Trophoblast cell (in vitro differentiated cells and primary cell): ENCODE results near the gene ATP5F1C.
"Not testable (repeated sequence)": the region's sequence is repeated elsewhere in the genome, so short reads cannot be mapped to it uniquely, and the experiment has no call there.

Source experiments
- DNase-seq, 2 donors: peaks; one replicate each; pipeline ENCODE4 v3.0.0-alpha.2; 2016
- H2AFZ ChIP-seq: 2 replicates; pipeline ENCODE4 v1.6.1; 2013; ENCODE audit warnings: low read length, moderate library complexity, mild to moderate bottlenecking; ENCODE audit not compliant: insufficient read depth, poor library complexity
- H2AK5ac ChIP-seq: 2 replicates; pipeline ENCODE4 v1.6.1; 2013; ENCODE audit warnings: mild to moderate bottlenecking, low read length
- H2BK120ac ChIP-seq: 2 replicates; pipeline ENCODE4 v1.6.1; 2013; ENCODE audit warnings: low read length, mild to moderate bottlenecking, moderate library complexity; ENCODE audit not compliant: insufficient read depth, poor library complexity
- H2BK12ac ChIP-seq: 2 replicates; pipeline ENCODE4 v1.6.1; 2013; ENCODE audit warnings: mild to moderate bottlenecking, low read length, moderate library complexity
- H2BK5ac ChIP-seq: 2 replicates; pipeline ENCODE4 v1.6.1; 2013; ENCODE audit warnings: low read length, low read depth, moderate library complexity, mild to moderate bottlenecking; ENCODE audit not compliant: poor library complexity
- H3K14ac ChIP-seq: 2 replicates; pipeline ENCODE4 v1.6.1; 2013; ENCODE audit warnings: mild to moderate bottlenecking, low read length
- H3K18ac ChIP-seq: 2 replicates; pipeline ENCODE4 v1.6.1; 2013; ENCODE audit warnings: mild to moderate bottlenecking, low read length
- H3K23ac ChIP-seq: 2 replicates; pipeline ENCODE4 v1.6.1; 2013; ENCODE audit warnings: low read length
- H3K27ac ChIP-seq: 2 replicates; pipeline ENCODE4 v1.5.1; 2013; ENCODE audit warnings: low read depth, mild to moderate bottlenecking, inconsistent platforms, low read length, moderate library complexity
- H3K27me3 ChIP-seq: 2 replicates; pipeline ENCODE4 v1.6.1; 2013; ENCODE audit warnings: inconsistent platforms, mild to moderate bottlenecking, low read length, moderate library complexity; ENCODE audit not compliant: insufficient read depth
- H3K36me3 ChIP-seq, 2 experiments: 1 replicate in 1 of 2; 2 replicates in 1 of 2; pipeline ENCODE4 v1.6.1; 2013; ENCODE audit warnings: low read length in 2 of 2, mild to moderate bottlenecking in 2 of 2, moderate library complexity in 1 of 2; ENCODE audit not compliant: insufficient read depth in 2 of 2, control insufficient read depth in 1 of 2
- H3K4ac ChIP-seq: 2 replicates; pipeline ENCODE4 v1.6.1; 2013; ENCODE audit warnings: low read depth, mild to moderate bottlenecking, low read length, moderate library complexity
- H3K4me1 ChIP-seq, 2 experiments: 1 replicate in 1 of 2; 2 replicates in 1 of 2; pipeline ENCODE4 v1.6.1; 2013; ENCODE audit warnings: low read length in 2 of 2, mild to moderate bottlenecking in 2 of 2, moderate library complexity in 1 of 2; ENCODE audit not compliant: insufficient read depth in 2 of 2, control insufficient read depth in 1 of 2
- H3K4me2 ChIP-seq: 2 replicates; pipeline ENCODE4 v1.6.1; 2013; ENCODE audit warnings: inconsistent platforms, mild to moderate bottlenecking, low read length, moderate library complexity
- H3K4me3 ChIP-seq: 2 replicates; pipeline ENCODE4 v1.5.1; 2013; ENCODE audit warnings: mild to moderate bottlenecking, low read depth, low read length, inconsistent platforms
- H3K79me1 ChIP-seq: one replicate; pipeline ENCODE4 v1.6.1; 2013; ENCODE audit warnings: low read length
- H3K79me2 ChIP-seq: 2 replicates; pipeline ENCODE4 v1.6.1; 2013; ENCODE audit warnings: low read length, mild to moderate bottlenecking; ENCODE audit not compliant: control insufficient read depth, insufficient read depth, poor library complexity
- H3K9ac ChIP-seq: 2 replicates; pipeline ENCODE4 v1.6.1; 2013; ENCODE audit warnings: mild to moderate bottlenecking, low read length
- H3K9me3 ChIP-seq: 2 replicates; pipeline ENCODE4 v1.6.1; 2013; ENCODE audit warnings: low read depth, mild to moderate bottlenecking, control low read depth, inconsistent platforms, low read length; ENCODE audit not compliant: insufficient read depth
- H4K12ac ChIP-seq: 2 replicates; pipeline ENCODE4 v1.6.1; 2013; ENCODE audit warnings: low read depth, mild to moderate bottlenecking, low read length, moderate library complexity
- H4K8ac ChIP-seq: 2 replicates; pipeline ENCODE4 v1.6.1; 2013; ENCODE audit warnings: low read depth, mild to moderate bottlenecking, low read length, moderate library complexity
- H4K91ac ChIP-seq: one replicate; pipeline ENCODE4 v1.6.1; 2013; ENCODE audit warnings: low read depth, mild to moderate bottlenecking, low read length, moderate library complexity
- WGBS: extraction: QIAGEN DNeasy Blood & Tissue Kit; methylation state at CpG from one replicate; pipeline ENCODE4 v1.1.7; 2013; ENCODE audit warnings: missing lambda C conversion rate; ENCODE audit not compliant: insufficient read length, insufficient coverage; ENCODE audit errors: extremely low coverage; 5-methylcytosine and 5-hydroxymethylcytosine counted together

The ATP5F1C gene

DNA sequence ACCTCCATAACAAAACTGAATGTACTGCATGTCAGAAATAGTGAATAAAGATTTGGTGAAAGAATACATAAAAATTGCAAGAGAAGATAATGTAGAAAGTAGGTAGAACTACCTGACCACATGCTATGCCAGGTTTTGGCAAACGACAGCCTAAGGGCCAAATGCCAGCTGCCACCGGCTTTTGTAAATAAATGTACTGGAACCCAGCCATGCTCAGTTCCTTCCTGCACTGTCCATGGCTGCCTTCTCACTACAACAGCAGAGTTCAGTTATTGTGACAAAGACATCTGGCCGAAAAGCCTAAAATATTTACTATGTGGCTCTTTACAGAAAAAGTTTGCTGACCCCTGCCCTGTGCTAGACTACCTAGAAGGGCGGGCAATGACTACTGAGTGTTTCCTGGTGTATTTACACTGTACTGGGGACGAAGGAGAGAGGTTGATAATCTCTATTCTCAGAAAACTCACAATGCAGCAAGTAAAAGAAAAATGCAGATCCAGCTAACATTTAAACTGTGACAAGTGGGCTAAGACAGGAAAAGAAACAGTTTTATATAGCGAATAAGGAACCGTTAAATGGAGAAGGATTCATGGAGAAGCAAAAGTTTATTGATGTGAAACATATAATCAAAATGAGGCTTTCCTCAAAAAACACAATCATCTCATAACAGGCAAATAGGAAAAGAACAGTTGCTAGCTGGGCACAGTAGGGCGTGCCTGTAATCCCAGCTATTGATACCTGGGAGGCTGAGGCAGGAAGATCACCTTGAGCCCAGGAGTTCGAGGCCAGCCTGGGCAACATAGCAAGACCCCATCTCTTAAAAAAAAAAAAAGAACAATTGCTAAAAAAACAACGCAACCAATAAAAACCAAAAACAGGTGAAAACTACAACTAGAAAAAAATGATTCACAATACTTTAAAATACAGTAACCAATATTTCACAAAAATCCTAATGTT lies 13.9 kb upstream of the ATP5F1C start:
- H3K4me1 ChIP-seq, result no peaks in the 10 kb centered on the region
- no peak overlapping the region for H4K12ac ChIP-seq
- no peak for DNase-seq
- H4K91ac ChIP-seq, result no peak overlapping the region
- no peaks in the 10 kb centered on the region for H3K27me3 ChIP-seq
- H2AFZ ChIP-seq, result no peak overlapping the region
- H2BK5ac ChIP-seq, result no peak overlapping the region
- no peak overlapping the region for H3K4me2 ChIP-seq
- no peak overlapping the region for H3K18ac ChIP-seq
- H3K36me3 ChIP-seq, result peaks cover 32 to 39% of the 10 kb centered on the region in 2 experiments
- no peak overlapping the region for H4K8ac ChIP-seq
- no peak overlapping the region for H2AK5ac ChIP-seq
- no CpG with 5 or more reads among the region's 10 CpGs for WGBS
- H3K14ac ChIP-seq, result no peak overlapping the region
- H3K9ac ChIP-seq, result no peak overlapping the region
- no peak overlapping the region for H2BK120ac ChIP-seq
- no peak overlapping the region for H2BK12ac ChIP-seq
- no peaks in the 10 kb centered on the region for H3K79me2 ChIP-seq
- no peak overlapping the region for H3K4me3 ChIP-seq
- no peak overlapping the region for H3K4ac ChIP-seq
- H3K23ac ChIP-seq, result no peak overlapping the region
- no peaks in the 10 kb centered on the region for H3K9me3 ChIP-seq
- H3K27ac ChIP-seq, result no peak overlapping the region
- H3K79me1 ChIP-seq, result no peaks in the 10 kb centered on the region

DNA sequence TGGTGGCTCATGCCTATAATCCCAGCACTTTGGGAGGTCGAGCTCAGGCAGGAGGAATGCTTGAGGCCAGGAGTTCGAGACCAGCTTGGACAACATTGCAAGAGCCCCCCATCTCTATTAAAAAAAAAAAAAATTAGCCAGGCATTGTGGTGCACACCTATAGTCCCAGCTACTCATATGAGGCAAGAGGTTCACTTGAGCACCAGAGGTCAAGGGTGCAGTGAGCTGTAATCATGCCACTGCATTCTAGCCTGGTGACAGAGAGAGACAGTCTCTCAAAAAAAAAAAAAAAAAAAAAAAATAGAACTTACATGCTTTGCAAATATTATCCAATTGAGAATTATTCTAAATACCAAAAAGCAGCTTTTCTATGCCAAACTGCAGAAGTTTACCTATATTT lies 11.2 kb upstream of the ATP5F1C start:
- Histone ChIP-seq H4K12ac (no peak overlapping the region), H3K23ac (no peak overlapping the region), H3K4me3 (no peak overlapping the region), H2BK5ac (no peak overlapping the region), H4K91ac (no peak overlapping the region), H2BK120ac (no peak overlapping the region), H3K4me1 (no peaks in the 10 kb centered on the region), H3K4me2 (no peak overlapping the region), H3K27me3 (no peaks in the 10 kb centered on the region), H3K9me3 (no peaks in the 10 kb centered on the region), H3K9ac (no peak overlapping the region), H2BK12ac (no peak overlapping the region), H3K27ac (no peak overlapping the region), H3K79me2 (no peaks in the 10 kb centered on the region), H2AFZ (no peak overlapping the region), H3K36me3 (peaks cover 30 to 39% of the 10 kb centered on the region in 2 experiments), H3K14ac (no peak overlapping the region), H3K79me1 (no peaks in the 10 kb centered on the region), H3K18ac (no peak overlapping the region), H3K4ac (no peak overlapping the region), H2AK5ac (no peak overlapping the region), H4K8ac (no peak overlapping the region)
- DNase-seq, result no peak
- WGBS, result no CpG with 5 or more reads among the region's 2 CpGs

DNA sequence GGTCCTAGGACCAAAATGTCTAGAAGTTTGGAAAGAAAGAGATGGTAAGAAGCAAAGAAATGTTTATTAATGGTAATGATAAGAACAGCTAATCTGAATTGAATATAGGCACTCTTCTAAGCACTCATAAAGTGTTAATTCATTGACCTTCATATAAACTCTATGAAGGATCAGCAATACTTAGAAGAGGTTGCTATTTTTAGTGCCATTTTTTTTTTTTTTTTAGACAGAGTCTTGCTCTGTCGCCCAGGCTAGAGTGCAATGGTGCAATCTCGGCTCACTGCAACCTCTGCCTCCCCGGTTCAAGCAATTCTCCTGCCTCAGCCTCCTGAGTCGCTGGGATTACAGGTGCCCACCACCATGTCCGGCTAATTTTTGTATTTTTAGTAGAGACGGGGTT lies 5.8 kb upstream of the ATP5F1C start:
- H2AFZ ChIP-seq, H3K79me1 ChIP-seq, H3K27me3 ChIP-seq, DNase-seq, H3K4me1 ChIP-seq, H3K27ac ChIP-seq, H4K12ac ChIP-seq, H3K4ac ChIP-seq, H3K23ac ChIP-seq, H3K4me3 ChIP-seq, H3K9me3 ChIP-seq, H3K18ac ChIP-seq, H3K79me2 ChIP-seq, H2AK5ac ChIP-seq, H2BK5ac ChIP-seq, H3K9ac ChIP-seq, H4K91ac ChIP-seq, H3K14ac ChIP-seq, H3K4me2 ChIP-seq, H2BK120ac ChIP-seq, H4K8ac ChIP-seq, H2BK12ac ChIP-seq: not testable (repeated sequence)
- no CpG with 5 or more reads among the region's 6 CpGs for WGBS
- H3K36me3 ChIP-seq, result peaks cover 17 to 22% of the 10 kb centered on the region in 2 experiments

DNA sequence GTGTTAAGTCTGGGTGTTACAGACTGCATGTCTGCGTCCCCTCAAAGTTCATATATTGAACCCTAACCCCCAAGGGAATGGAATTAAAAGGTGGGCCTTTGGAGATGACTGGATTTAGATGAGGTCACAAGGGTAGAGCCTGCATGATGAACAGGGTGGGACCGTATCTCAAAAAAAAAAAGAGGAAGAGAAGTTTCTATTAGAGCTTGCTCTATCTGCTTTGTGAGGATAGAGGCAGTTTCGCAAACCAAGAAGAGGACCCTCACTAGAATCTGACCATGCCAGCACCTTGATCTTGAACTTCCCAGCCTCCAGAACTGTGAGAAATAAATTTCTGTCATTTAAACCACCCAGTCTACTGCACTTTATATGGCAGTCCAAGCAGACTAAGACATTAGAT lies 1.5 kb upstream of the ATP5F1C start:
- Histone ChIP-seq H3K79me1 (peaks cover 12% of the 10 kb centered on the region), H4K8ac (no peak overlapping the region), H3K27ac (no peak overlapping the region), H2BK5ac (no peak overlapping the region), H3K9me3 (no peaks in the 10 kb centered on the region), H2AFZ (no peak overlapping the region), H2BK120ac (no peak overlapping the region), H4K12ac (no peak overlapping the region), H4K91ac (no peak overlapping the region), H3K27me3 (no peaks in the 10 kb centered on the region), H3K36me3 (peaks cover 3 to 6% of the 10 kb centered on the region in 2 experiments), H3K4me3 (no peak overlapping the region), H2BK12ac (no peak overlapping the region), H3K9ac (no peak overlapping the region), H3K14ac (no peak overlapping the region), H3K4ac (peak overlapping the region; percentile 77), H2AK5ac (no peak overlapping the region), H3K23ac (no peak overlapping the region), H3K4me2 (no peak overlapping the region), H3K79me2 (peaks cover 19% of the 10 kb centered on the region), H3K4me1 (peaks cover 0 to 5% of the 10 kb centered on the region in 2 experiments), H3K18ac (no peak overlapping the region)
- DNase-seq, result no peak
- WGBS, result no CpG with 5 or more reads among the region's 3 CpGs
